Lung microvascular endothelial cell (primary cell): Measurements from ENCODE around the gene CAND1. TPM values are rescaled to one million over a fixed set of nuclear protein-coding genes. Genes with fewer than 3 reads are reported as not detected.

Experiments used
- DNase-seq, 2 donors: peaks; one replicate each; pipeline versions ENCODE4 v3.0.0 to v3.0.0-alpha.2; 2010; ENCODE audit warnings: low read depth in 2 of 2
- total RNA-seq: library from RNA; depleted of rRNA; stranded (reverse); fragments of >200 nt; gene quantifications from 2 replicates; pipeline ENCODE4 v1.2.1, GENCODE V29; 2014

Gene CAND1
- total RNA-seq, result 56.2 and 65.1 TPM in 2 replicates

- peak; percentile 99 to 100 for DNase-seq
Observed at GRCh38 chr12:67268896-67269632, at the start of gene CAND1. Gene CAND1, plus strand, starts transcription at chr12:67269358. Its CDS starts 360 bp downstream, at chr12:67269718.

- peak in 1 of 2 donors; percentile 1 for DNase-seq
Observed at GRCh38 chr12:67220065-67220464, 49.1 kb upstream of the CAND1 start.

GRCh38 chr12:67222302-67222701 is 46.9 kb upstream of the CAND1 start:
- DNase-seq, result peak; percentile 9 to 13

DNA sequence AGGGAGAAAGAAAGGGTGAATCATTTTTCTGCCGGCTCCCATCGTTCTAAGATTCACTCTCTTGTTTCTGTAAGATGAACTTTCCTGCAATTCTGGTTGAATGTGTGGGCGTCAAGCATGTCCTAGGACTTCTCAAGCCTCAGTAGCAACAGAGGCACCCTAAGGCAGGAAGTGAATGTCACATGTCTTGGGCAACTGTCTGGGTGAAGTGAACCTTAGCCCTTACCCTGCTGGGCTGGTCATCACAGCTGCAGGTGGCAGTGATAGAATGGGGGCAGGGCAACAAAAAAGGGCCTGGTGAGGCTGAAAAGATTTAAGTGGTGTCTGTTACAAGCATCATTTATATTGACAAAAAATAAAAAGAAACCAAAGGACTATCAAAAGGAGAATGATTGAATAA is 45.9 kb upstream of the CAND1 start:
- DNase-seq, result no peak

DNA sequence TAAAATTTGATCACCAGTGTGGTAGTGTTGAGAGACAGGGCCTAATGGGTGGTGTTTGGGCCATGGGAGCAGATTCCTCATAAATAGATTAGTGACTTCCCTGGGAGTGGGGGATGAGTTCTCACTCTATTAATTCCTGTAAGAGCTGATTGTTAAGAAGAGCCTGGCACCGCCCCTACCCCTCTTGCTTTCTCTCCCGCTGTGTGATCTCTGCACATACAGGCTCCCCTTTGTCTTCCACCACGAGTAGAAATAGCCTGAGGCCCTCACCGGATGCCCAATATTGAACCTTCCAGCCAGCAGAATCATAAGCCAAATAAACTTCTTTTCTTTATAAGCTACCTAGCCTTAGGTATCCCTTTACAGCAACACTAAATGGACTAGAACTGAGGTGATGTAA is 31.9 kb upstream of the CAND1 start:
- no peak for DNase-seq

- peak in 1 of 2 donors; percentile 4 for DNase-seq
Observed at GRCh38 chr12:67239061-67239460, 30.1 kb upstream of the CAND1 start.

GRCh38 chr12:67241482-67241881 is 27.7 kb upstream of the CAND1 start:
- DNase-seq, result no peak

DNA sequence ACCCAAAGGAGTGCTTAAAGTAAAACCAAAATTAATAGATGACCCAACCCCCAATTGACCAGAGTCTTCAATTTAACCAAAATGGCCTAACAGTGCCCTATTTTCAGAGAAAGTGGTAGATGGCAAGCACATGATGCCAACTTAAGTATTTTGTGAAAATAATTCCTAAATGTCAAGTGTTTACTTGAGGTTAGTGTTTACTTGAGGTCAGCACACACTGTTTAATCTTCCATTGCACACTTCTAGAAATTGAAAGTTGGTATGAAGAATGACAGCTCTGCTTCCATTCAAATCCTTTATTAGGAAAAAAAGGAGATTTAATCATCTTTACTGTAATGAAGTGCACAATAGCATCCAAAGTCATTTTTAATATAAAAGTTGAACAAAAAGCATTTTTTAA is 25.9 kb upstream of the CAND1 start:
- DNase-seq, result no peak

- DNase-seq, result no peak
Observed at GRCh38 chr12:67245571-67245970, 23.6 kb upstream of the CAND1 start.

DNA sequence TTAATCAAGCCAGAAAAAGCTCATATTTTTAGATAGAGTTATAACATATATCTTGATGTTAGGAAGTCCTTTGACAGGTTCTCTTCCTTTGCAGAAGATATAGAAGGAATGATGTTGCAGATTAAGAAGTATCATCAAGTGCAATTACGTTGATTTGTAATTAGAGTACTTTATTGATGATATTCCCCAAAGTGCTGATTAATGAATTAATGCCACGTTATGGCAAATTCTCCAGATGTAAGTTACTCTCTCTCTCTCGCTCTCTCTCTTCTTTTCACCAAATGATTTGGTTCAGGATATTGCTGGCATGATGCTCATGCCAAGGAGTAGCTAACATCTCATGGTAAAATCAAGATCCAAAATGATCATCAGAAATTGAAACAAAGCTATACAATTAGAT is 18.1 kb upstream of the CAND1 start:
- no peak for DNase-seq

- DNase-seq, result no peak
Observed at GRCh38 chr12:67254372-67255026, 14.7 kb upstream of the CAND1 start.

GRCh38 chr12:67256649-67257048 is 12.5 kb upstream of the CAND1 start:
- DNase-seq, result no peak

- DNase-seq, result no peak
Observed at GRCh38 chr12:67263471-67263870, 5.7 kb upstream of the CAND1 start.

DNA sequence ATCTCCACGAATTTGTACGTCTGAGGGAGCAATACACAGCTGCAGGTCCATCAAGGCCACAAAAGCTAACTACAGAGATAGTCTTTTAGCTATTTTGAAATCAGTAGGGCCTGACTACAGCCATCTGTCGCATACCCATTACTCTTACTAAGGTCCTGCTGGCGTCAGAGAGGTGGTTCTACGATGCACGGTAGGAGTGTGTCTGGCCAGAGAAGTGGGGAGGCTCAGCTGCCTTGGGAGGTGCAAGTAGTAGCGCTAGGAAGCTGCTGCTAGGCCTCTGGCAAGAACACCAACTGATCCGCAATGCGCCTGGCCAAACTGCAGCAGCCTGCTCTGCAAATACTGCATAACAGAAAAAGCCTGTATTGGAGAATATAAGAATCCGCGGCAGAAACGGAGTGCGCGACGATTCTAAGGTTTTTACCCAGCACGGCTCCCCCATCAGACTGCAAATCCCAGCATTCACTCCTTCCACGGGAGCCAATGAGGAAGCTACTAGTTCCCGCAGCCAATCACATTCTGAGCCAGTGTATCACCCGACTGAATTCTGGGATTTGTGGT is 743 bp upstream of the CAND1 start:
- peak; percentile 99 for DNase-seq

DNA sequence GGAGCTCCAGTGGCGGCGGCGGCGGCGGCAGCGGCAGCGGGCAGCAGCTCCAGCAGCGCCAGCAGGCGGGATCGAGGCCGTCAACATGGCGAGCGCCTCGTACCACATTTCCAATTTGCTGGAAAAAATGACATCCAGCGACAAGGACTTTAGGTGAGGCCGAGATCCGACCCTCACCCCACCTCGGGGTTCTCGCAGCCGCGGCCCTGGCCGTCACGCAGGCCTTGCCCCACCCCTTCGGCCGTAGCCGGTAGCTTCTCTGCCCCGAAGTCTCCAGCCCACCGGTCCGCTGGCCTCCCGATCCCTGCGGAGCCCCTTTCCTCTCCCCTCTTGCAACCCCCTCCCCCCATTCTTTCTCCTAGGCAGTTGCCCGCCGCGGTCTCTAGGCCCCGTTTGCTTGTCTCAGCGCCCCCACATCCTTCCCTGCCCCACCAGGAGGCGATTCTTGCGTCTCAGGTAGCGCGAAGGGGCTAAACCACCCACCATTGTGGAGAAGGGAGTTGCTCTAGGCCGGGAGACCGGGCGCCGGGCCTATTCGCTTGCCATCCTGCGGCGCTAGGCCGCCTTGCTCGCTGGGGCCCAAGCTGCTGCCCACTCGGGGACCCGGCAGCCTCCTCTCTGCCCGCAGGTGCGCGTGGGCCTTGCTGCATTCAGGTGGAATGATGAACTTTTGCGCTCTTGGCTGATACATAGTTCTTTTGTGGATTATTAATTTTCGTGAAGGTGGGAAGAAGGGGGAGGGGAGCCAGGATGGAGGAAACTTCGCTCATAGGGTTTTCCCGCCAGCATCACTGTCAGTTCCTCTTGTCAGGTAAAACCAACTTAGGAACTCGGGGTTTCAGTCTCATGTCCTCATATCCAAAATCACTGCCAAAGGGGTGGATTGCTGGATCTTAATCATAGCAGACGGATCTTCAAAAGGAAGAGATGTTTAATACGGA is 745 bp downstream of the CAND1 start:
- peak in 1 of 2 donors; percentile 52 for DNase-seq

- DNase-seq, result no peak
Observed at GRCh38 chr12:67270622-67271021, 1.5 kb downstream of the CAND1 start.

DNA sequence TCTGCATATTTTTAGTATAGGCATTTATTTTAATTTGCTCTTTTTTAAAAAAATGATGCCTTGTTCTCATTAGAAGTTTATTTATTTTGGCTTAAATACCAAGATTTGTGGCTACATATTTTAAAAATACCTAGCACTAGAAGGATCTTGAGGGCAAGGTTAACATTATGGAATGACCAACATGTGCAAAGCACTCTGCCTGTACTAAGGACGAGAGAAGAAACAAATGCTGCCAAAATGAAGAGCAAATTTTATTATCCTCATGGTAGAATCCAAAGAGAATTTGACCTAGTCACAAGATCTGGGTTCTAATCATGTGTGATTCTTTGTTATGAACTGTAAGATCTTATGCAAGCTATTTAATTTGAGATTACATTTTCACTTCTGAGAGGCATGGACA is 2.8 kb downstream of the CAND1 start:
- no peak for DNase-seq

- peak in 1 of 2 donors; percentile 8 for DNase-seq
Observed at GRCh38 chr12:67274186-67274585, 5.0 kb downstream of the CAND1 start.

DNA sequence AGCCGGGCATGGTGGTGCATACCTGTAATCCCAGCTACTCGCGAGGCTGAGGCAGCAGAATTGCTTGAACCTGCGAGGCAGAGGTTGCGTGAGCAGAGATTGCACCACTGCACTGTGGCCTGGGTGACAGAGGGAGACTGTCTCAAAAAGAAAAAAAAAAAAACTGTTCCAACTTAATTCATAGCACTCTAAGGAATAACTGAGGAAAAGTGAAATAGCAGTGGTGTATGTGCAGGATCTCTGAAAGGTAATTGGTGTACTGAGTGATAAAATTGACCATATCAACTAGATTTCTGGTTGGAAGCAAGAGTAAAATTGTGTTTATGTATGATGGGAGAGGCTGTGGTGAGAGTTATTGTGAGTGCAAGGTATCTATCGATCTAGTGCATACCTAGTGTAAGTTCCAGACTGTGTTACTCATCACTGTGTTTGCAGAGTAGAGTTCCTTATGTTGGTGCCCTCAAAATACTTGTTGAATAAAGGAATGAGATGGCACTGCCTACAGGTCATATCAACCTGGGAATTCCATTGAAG is 6.3 kb downstream of the CAND1 start:
- DNase-seq, result no peak

- no peak for DNase-seq
Observed at GRCh38 chr12:67276421-67276820, 7.3 kb downstream of the CAND1 start.

- DNase-seq, result no peak
Observed at GRCh38 chr12:67279637-67280036, 10.5 kb downstream of the CAND1 start.
